ENCODE measurements around the gene SRD5A1.

DNA sequence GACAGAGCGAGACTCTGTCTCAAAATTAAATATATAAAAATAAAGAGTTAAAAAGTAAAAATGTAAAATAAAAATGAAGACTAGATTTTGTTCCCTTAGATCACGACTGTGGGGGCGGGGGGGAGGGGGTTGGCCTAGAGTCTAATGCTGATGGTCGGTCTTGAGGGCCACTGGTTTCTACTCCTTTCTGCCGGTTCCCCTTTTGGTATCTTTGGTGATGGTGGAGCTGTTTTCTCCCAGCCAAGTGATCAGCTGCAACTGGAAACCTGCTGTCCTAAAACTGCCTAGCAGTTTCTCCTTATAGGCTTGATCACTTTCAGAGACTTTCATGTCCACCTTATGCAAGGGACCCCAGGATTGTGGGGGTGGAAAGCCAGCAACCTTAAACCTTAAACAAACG lies 1.1 kb downstream of the SRD5A1 start:
- no peak for TF ChIP-seq POLR2A (IDR thresholded peaks at IDR 0.05)
- TF ChIP-seq, protein P1, sequence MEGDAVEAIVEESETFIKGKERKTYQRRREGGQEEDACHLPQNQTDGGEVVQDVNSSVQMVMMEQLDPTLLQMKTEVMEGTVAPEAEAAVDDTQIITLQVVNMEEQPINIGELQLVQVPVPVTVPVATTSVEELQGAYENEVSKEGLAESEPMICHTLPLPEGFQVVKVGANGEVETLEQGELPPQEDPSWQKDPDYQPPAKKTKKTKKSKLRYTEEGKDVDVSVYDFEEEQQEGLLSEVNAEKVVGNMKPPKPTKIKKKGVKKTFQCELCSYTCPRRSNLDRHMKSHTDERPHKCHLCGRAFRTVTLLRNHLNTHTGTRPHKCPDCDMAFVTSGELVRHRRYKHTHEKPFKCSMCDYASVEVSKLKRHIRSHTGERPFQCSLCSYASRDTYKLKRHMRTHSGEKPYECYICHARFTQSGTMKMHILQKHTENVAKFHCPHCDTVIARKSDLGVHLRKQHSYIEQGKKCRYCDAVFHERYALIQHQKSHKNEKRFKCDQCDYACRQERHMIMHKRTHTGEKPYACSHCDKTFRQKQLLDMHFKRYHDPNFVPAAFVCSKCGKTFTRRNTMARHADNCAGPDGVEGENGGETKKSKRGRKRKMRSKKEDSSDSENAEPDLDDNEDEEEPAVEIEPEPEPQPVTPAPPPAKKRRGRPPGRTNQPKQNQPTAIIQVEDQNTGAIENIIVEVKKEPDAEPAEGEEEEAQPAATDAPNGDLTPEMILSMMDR (IDR thresholded peaks at IDR 0.05) = no peak
